GM12878 (cell line): Measurements from ENCODE around the gene NTSR1. TPM values are rescaled to one million over a fixed set of nuclear protein-coding genes. Genes with fewer than 3 reads are reported as not detected.

Experiments used
- ATAC-seq: fragments of 200-7000 bp; cut with Tn5 transposase; 3 replicates; pipeline ENCODE4 v1.9.1; 2020; ENCODE audit warnings: mild to moderate bottlenecking, moderate library complexity
- BruUV-seq: library from RNA; stranded (reverse); fragments of 400-500 nt; replicated peaks from 2 replicates; lab custom pipeline; 2021; lab: Mats Ljungman, UMichigan
- CTCF ChIA-PET: fragments of 300-600 bp; sonication (Branson Sonifier 250); formaldehyde crosslinking; extraction: SDS; loops from one replicate; lab custom pipeline; 2021; ENCODE audit warnings: inconsistent platforms; lab: Yijun Ruan, JAX
- POLR2A ChIA-PET: fragments of 350-600 bp; formaldehyde crosslinking; extraction: SDS; loops from one replicate; lab custom pipeline; 2021; ENCODE audit warnings: inconsistent platforms; lab: Charles Lee
- RAD21 ChIA-PET: fragments of 300-600 bp; sonication (Branson Sonifier 250); formaldehyde crosslinking; loops from one replicate; lab custom pipeline; 2023; ENCODE audit warnings: antibody characterized with exemption; ENCODE audit not compliant: unreplicated experiment; lab: Charles Lee
- SMC1A ChIA-PET: fragments of 300-600 bp; sonication (Branson Sonifier 250); formaldehyde crosslinking; loops from one replicate; lab custom pipeline; 2023; ENCODE audit not compliant: unreplicated experiment, uncharacterized antibody; lab: Charles Lee
- DNase-seq: peaks from one replicate; pipeline ENCODE4 v3.0.0-alpha.2; 2011; ENCODE audit warnings: low read depth, low spot score
- FAIRE-seq: peaks from 3 replicates; lab custom pipeline; 2011; peaks lifted over from hg19 to GRCh38; lab: Jason Lieb, UNC
- H2AFZ ChIP-seq: 2 replicates; pipeline ENCODE4 v1.6.0; 2011; ENCODE audit warnings: low read depth, low read length, control low read depth; ENCODE audit not compliant: control insufficient read depth
- H3K27ac ChIP-seq: 2 replicates; pipeline ENCODE4 v1.5.1; 2011; ENCODE audit warnings: control low read depth; ENCODE audit not compliant: control insufficient read depth, insufficient read depth
- H3K27me3 ChIP-seq, 2 experiments: replicated peaks in 1 of 2; 2 replicates each; pipeline versions ENCODE4 v1.6.0 to v1.6.1; 2011; ENCODE audit warnings: low read length in 1 of 2; ENCODE audit not compliant: control insufficient read depth in 2 of 2, insufficient read depth in 2 of 2
- H3K36me3 ChIP-seq, 2 experiments: 2 replicates each; pipeline ENCODE4 v1.5.1; 2011; ENCODE audit warnings: low read length in 1 of 2; ENCODE audit not compliant: control insufficient read depth in 2 of 2, insufficient read depth in 2 of 2
- H3K4me1 ChIP-seq: 2 replicates; pipeline ENCODE4 v1.6.1; 2011; ENCODE audit warnings: mild to moderate bottlenecking, low read length, moderate library complexity, mixed read lengths; ENCODE audit not compliant: control insufficient read depth, insufficient read depth
- H3K4me2 ChIP-seq: 2 replicates; pipeline ENCODE4 v1.6.0; 2011; ENCODE audit warnings: control low read depth; ENCODE audit not compliant: control insufficient read depth, insufficient read depth
- H3K4me3 ChIP-seq: fragments of 200-600 bp; sonication (generic); 2 replicates; pipeline ENCODE4 v1.5.1; 2016
- H3K79me2 ChIP-seq: 2 replicates; pipeline ENCODE4 v1.6.0; 2011; ENCODE audit warnings: low read length; ENCODE audit not compliant: control insufficient read depth, insufficient read depth
- H3K9ac ChIP-seq: 2 replicates; pipeline ENCODE4 v1.8.0; 2011; ENCODE audit warnings: low read length, control low read depth, mixed read lengths; ENCODE audit not compliant: control insufficient read depth, insufficient read depth
- H3K9me3 ChIP-seq: replicated peaks from 3 replicates; pipeline ENCODE4 v1.5.1; 2011; ENCODE audit warnings: mild to moderate bottlenecking, low read length; ENCODE audit not compliant: control insufficient read depth, insufficient read depth
- H4K20me1 ChIP-seq: 2 replicates; pipeline ENCODE4 v1.6.0; 2011; ENCODE audit not compliant: control insufficient read depth, insufficient read depth
- BRCA1 ChIP-seq: IDR thresholded peaks from 2 replicates; pipeline ENCODE4 v1.6.1; 2011; ENCODE audit warnings: low read depth, low read length, improper control_type of control experiment
- CHD2 ChIP-seq: IDR thresholded peaks from 2 replicates; pipeline ENCODE4 v1.6.1; 2011; ENCODE audit warnings: low read depth, low read length, improper control_type of control experiment, borderline replicate concordance
- DPF2 ChIP-seq: fragments of 450-650 bp; IDR thresholded peaks from 2 replicates; pipeline ENCODE4 v1.6.1; 2017; ENCODE audit warnings: mild to moderate bottlenecking
- EED ChIP-seq: sonication (generic); IDR thresholded peaks from 2 replicates; pipeline ENCODE4 v1.6.1; 2016; ENCODE audit warnings: antibody characterized with exemption, low read depth
- FOS ChIP-seq: IDR thresholded peaks from 3 replicates; pipeline ENCODE4 v1.6.1; 2011; ENCODE audit warnings: borderline replicate concordance; ENCODE audit not compliant: insufficient read length; ENCODE audit errors: extremely low read depth
- FOXK2 ChIP-seq: fragments of 450-650 bp; IDR thresholded peaks from 2 replicates; pipeline ENCODE4 v1.6.1; 2017; ENCODE audit warnings: mild to moderate bottlenecking, moderate library complexity
- GABPA ChIP-seq: IDR thresholded peaks from 2 replicates; pipeline ENCODE4 v1.6.1; 2014; ENCODE audit warnings: antibody characterized with exemption, low read depth, mild to moderate bottlenecking, inconsistent platforms
- HDGF ChIP-seq: fragments of 450-650 bp; IDR thresholded peaks from 2 replicates; pipeline ENCODE4 v1.6.1; 2016; ENCODE audit warnings: antibody characterized with exemption
- IRF3 ChIP-seq: fragments of 450-650 bp; IDR thresholded peaks from 2 replicates; pipeline ENCODE4 v1.6.1; 2014; ENCODE audit warnings: mild to moderate bottlenecking
- PKNOX1 ChIP-seq: fragments of 450-650 bp; IDR thresholded peaks from 2 replicates; pipeline ENCODE4 v1.6.1; 2016; ENCODE audit warnings: mild to moderate bottlenecking
- REST ChIP-seq: IDR thresholded peaks from 2 replicates; pipeline ENCODE4 v1.6.1; 2012; ENCODE audit warnings: mild to moderate bottlenecking, low read depth, low read length
- SREBF2 ChIP-seq: IDR thresholded peaks from 2 replicates; pipeline ENCODE4 v1.6.1; 2012; ENCODE audit warnings: mild to moderate bottlenecking, low read length
- STAT1 ChIP-seq: fragments of 450-650 bp; conservative IDR thresholded peaks from 2 replicates; pipeline ENCODE4 v1.6.1; 2014; ENCODE audit warnings: antibody characterized with exemption, mild to moderate bottlenecking
- TAF1 ChIP-seq: IDR thresholded peaks from 2 replicates; pipeline ENCODE4 v1.6.1; 2011; ENCODE audit warnings: mild to moderate bottlenecking, low read depth, low read length, borderline replicate concordance
- WRNIP1 ChIP-seq: IDR thresholded peaks from 2 replicates; pipeline ENCODE4 v1.6.1; 2011; ENCODE audit warnings: low read depth, low read length, improper control_type of control experiment, borderline replicate concordance
- ZNF207 ChIP-seq: fragments of 450-650 bp; IDR thresholded peaks from 2 replicates; pipeline ENCODE4 v1.6.1; 2014; ENCODE audit warnings: antibody characterized with exemption, mild to moderate bottlenecking, borderline replicate concordance
- ZNF274 ChIP-seq: IDR thresholded peaks from one replicate; pipeline ENCODE4 v1.8.0; 2011; ENCODE audit not compliant: insufficient read length, insufficient read depth
- ZNF622 ChIP-seq: fragments of 450-650 bp; IDR thresholded peaks from 2 replicates; pipeline ENCODE4 v1.6.1; 2017; ENCODE audit warnings: mild to moderate bottlenecking, inconsistent platforms
- ZSCAN29 ChIP-seq: fragments of 450-650 bp; IDR thresholded peaks from 2 replicates; pipeline ENCODE4 v1.6.1; 2017; ENCODE audit warnings: mild to moderate bottlenecking, moderate library complexity
- WGBS: methylation state at CpG from one replicate; pipeline ENCODE4 v1.1.6; 2016; ENCODE audit warnings: low lambda C conversion rate; ENCODE audit not compliant: insufficient replicate concordance, insufficient coverage; ENCODE audit errors: missing lambda C conversion rate; 5-methylcytosine and 5-hydroxymethylcytosine counted together
- in situ Hi-C: fragments of 300-500 bp; cut with MboI; formaldehyde crosslinking; loops from 9 replicates; pipeline ENCODE4 v1.14.3; 2018; ENCODE audit warnings: mixed read lengths
- intact Hi-C: fragments of 100-400 bp; cut with micrococcal nuclease; formaldehyde crosslinking; loops from one replicate; pipeline ENCODE4 v1.14.2; 2022; ENCODE audit not compliant: unreplicated experiment
- polyA plus RNA-seq, 11 experiments: library from polyadenylated mRNA; depleted of rRNA in 4 of 11; unstranded in 6 of 11; stranded (reverse) in 5 of 11; fragments of >200 nt; fragmentation: Nextera tagmentation in 4 of 11; fragmentation: Illumina TruSeq in 1 of 11; extraction: Ambion mirVana in 4 of 11; extraction: Trizol in 1 of 11; gene quantifications; 1 replicate in 1 of 11; 2 replicates in 10 of 11; pipeline versions ENCODE4 v1.2.1 to v1.2.3, GENCODE V29; 2011 to 2016; ENCODE audit warnings: inconsistent platforms in 2 of 11, missing spikeins in 2 of 11, low read depth in 1 of 11
- total RNA-seq, 4 experiments: library from RNA; depleted of rRNA in 3 of 4; stranded (reverse); fragments of >200 nt in 3 of 4; fragmentation: Illumina TruSeq in 1 of 4; extraction: Trizol in 1 of 4; gene quantifications; 2 replicates each; pipeline versions ENCODE4 v1.2.1 to v1.2.3, GENCODE V29; 2013 to 2021

Gene NTSR1
- total and polyA plus RNA-seq, 10 of the 15 experiments (the other 5 are each of a cell fraction or from before 2014, with no cell fraction given), result not detected

GRCh38 chr20:62698231-62698630 lies 10.4 kb upstream of the NTSR1 start (continued):
- TF ChIP-seq REST, result no peak
- TF ChIP-seq SREBF2, result no peak
- TF ChIP-seq WRNIP1, result no peak
- no peak for TF ChIP-seq DPF2
- no peak for TF ChIP-seq TAF1
- TF ChIP-seq ZSCAN29, result no peak
- no peak for TF ChIP-seq ZNF622

GRCh38 chr20:62699296-62699695 lies 9.3 kb upstream of the NTSR1 start:
- H3K4me1 ChIP-seq, result no peaks in the 10 kb centered on the region
- H3K79me2 ChIP-seq, result no peaks in the 10 kb centered on the region
- no peak for TF ChIP-seq GABPA
- TF ChIP-seq CHD2, result no peak
- TF ChIP-seq PKNOX1, result no peak
- no peak for TF ChIP-seq FOS
- TF ChIP-seq IRF3, result no peak
- TF ChIP-seq HDGF, result no peak
- no peak for TF ChIP-seq STAT1
- TF ChIP-seq ZNF207, result no peak
- TF ChIP-seq BRCA1, result no peak
- no peak for TF ChIP-seq FOXK2
- TF ChIP-seq ZNF274, result no peak
- no peak for TF ChIP-seq ZSCAN29
- TF ChIP-seq EED, result no peak
- no peak overlapping the region for H3K27ac ChIP-seq
- WGBS, result 75% methylated on average over 19 of the region's 19 CpGs
- no peak overlapping the region for H3K9ac ChIP-seq
- no peak for ATAC-seq
- no peak for DNase-seq
- no peak overlapping the region for H3K4me3 ChIP-seq
- in situ Hi-C loops, result no loop called here
- no peaks in the 10 kb centered on the region for H4K20me1 ChIP-seq
- H3K4me2 ChIP-seq, result no peak overlapping the region
- no TSS peak for BruUV-seq
- H3K9me3 ChIP-seq, result no peaks in the 10 kb centered on the region
- CTCF ChIA-PET, result no interaction called here
- no peak for FAIRE-seq
- POLR2A ChIA-PET, result no interaction called here
- RAD21 ChIA-PET, result no interaction called here
- no peak overlapping the region for H2AFZ ChIP-seq
- H3K36me3 ChIP-seq, result no peaks in the 10 kb centered on the region
- SMC1A ChIA-PET, result no interaction called here
- H3K27me3 ChIP-seq, result peaks cover 0 to 6% of the 10 kb centered on the region in 2 experiments; a peak in 2 of 4 replicates
- intact Hi-C loops, result no loop called here
